Activated naive CD4-positive, alpha-beta T cell treated with anti-CD3 and anti-CD28 coated beads for 36 hours (primary cell): ENCODE data around the gene CCDC141. TPM values are rescaled to one million over a fixed set of nuclear protein-coding genes. Genes with fewer than 3 reads are reported as not detected.
"Not testable (repeated sequence)": the region's sequence is repeated elsewhere in the genome, so short reads cannot be mapped to it uniquely, and the experiment has no call there.

Source experiments
- CTCF ChIA-PET: fragments of 350-600 bp; sonication (Branson Sonifier 250); formaldehyde crosslinking; loops from one replicate; lab custom pipeline; 2021; ENCODE audit warnings: antibody characterized with exemption; lab: Charles Lee
- DNase-seq: peaks from one replicate; pipeline ENCODE4 v3.0.0-alpha.2; 2020
- H3K27ac Mint-ChIP-seq: one replicate; pipeline ENCODE4 v1.8.0; 2021; ENCODE audit warnings: mild to moderate bottlenecking, mixed read lengths
- H3K27me3 Mint-ChIP-seq: one replicate; pipeline ENCODE4 v1.8.0; 2021; ENCODE audit warnings: low read depth, mixed read lengths
- H3K36me3 Mint-ChIP-seq: one replicate; pipeline ENCODE4 v1.8.0; 2021; ENCODE audit warnings: low read depth, mixed read lengths
- H3K4me1 Mint-ChIP-seq: one replicate; pipeline ENCODE4 v1.8.0; 2021; ENCODE audit warnings: low read depth, mixed read lengths
- H3K4me3 Mint-ChIP-seq: one replicate; pipeline ENCODE4 v1.8.0; 2021; ENCODE audit warnings: mild to moderate bottlenecking, moderate library complexity, mixed read lengths
- H3K9me3 Mint-ChIP-seq: one replicate; pipeline ENCODE4 v1.8.0; 2021; ENCODE audit warnings: mixed read lengths
- intact Hi-C: fragments of 100-400 bp; cut with micrococcal nuclease; formaldehyde crosslinking; loops from one replicate; pipeline ENCODE4 v1.15.1; 2023
- total RNA-seq, 2 experiments: library from RNA; stranded (reverse); gene quantifications; one replicate each; pipeline ENCODE4 v1.2.3, GENCODE V29; 2021

CCDC141 gene
- total RNA-seq, 2 experiments from 2014 or later, result 2.6 to 4.6 TPM

GRCh38 chr2:179059026-179059700, 9.2 kb upstream of the CCDC141 start:
- Mint-ChIP-seq H3K4me3 (no peak overlapping the region), H3K27me3 (no peaks in the 10 kb centered on the region), H3K9me3 (peaks cover 1% of the 10 kb centered on the region), H3K4me1 (peaks cover 2% of the 10 kb centered on the region), H3K36me3 (no peaks in the 10 kb centered on the region), H3K27ac (no peak overlapping the region)
- intact Hi-C loops, result no loop called here
- CTCF ChIA-PET, result interaction anchor here (0.7 to 1.3 kb wide), 4 partner anchors 9 to 264 kb away, joined by 3 to 6 read pairs (median 4); partner anchors contain the start of gene CCDC141
- no peak for DNase-seq

- DNase-seq, result no peak
- CTCF ChIA-PET, result no interaction called here
- intact Hi-C loops, result no loop called here
- H3K27ac Mint-ChIP-seq, result no peak overlapping the region
- peaks cover 2% of the 10 kb centered on the region for H3K4me1 Mint-ChIP-seq
- no peaks in the 10 kb centered on the region for H3K27me3 Mint-ChIP-seq
- no peaks in the 10 kb centered on the region for H3K36me3 Mint-ChIP-seq
- H3K9me3 Mint-ChIP-seq, result peaks cover 1% of the 10 kb centered on the region
- H3K4me3 Mint-ChIP-seq, result no peak overlapping the region
These were observed 7.8 kb upstream of the CCDC141 start for GRCh38 chr2:179057737-179058136.

- H3K4me3 Mint-ChIP-seq, DNase-seq, H3K36me3 Mint-ChIP-seq, H3K27me3 Mint-ChIP-seq, H3K9me3 Mint-ChIP-seq, CTCF ChIA-PET, intact Hi-C loops, H3K27ac Mint-ChIP-seq: not testable (repeated sequence)
- peaks cover 20% of the 10 kb centered on the region for H3K4me1 Mint-ChIP-seq
These were observed 3.6 kb upstream of the CCDC141 start for GRCh38 chr2:179053568-179053967.

DNA sequence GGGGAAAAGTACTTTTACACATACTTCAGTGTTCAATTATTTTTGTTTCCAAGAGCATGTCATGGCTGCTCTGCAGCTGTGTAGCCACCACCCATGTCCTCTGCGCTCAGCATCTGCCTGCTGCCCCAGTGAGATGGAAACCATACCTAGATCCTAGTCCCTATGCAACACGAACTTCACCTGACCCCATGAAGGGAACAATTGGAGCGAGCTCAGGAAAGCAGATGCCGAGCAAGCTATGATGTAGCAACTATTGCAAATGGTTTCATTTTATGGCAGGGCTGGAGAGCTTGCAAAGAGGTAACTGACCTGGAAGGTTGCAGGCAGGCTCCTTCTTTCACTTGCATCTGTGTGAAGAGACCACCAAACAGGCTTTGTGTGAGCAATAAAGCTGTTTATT, 1.3 kb upstream of the CCDC141 start:
- no peaks in the 10 kb centered on the region for H3K27me3 Mint-ChIP-seq
- intact Hi-C loops, result no loop called here
- H3K4me3 Mint-ChIP-seq, result no peak overlapping the region
- H3K9me3 Mint-ChIP-seq, result no peaks in the 10 kb centered on the region
- DNase-seq, result no peak
- no peak overlapping the region for H3K27ac Mint-ChIP-seq
- peaks cover 2% of the 10 kb centered on the region for H3K36me3 Mint-ChIP-seq
- H3K4me1 Mint-ChIP-seq, result peaks cover 42% of the 10 kb centered on the region
- CTCF ChIA-PET, result interaction anchor here (1.3 to 4.1 kb wide), 2 partner anchors 32 to 78 kb away, joined by 3 to 11 read pairs; no protein-coding TSS in a partner anchor

- CTCF ChIA-PET, result interaction anchor here (1.3 to 4.1 kb wide), 2 partner anchors 31 to 79 kb away, joined by 3 to 11 read pairs; no protein-coding TSS in a partner anchor
- intact Hi-C loops, result no loop called here
- Mint-ChIP-seq H3K36me3 (peaks cover 4% of the 10 kb centered on the region), H3K9me3 (no peaks in the 10 kb centered on the region), H3K27me3 (no peaks in the 10 kb centered on the region), H3K27ac (no peak overlapping the region), H3K4me1 (peaks cover 47% of the 10 kb centered on the region), H3K4me3 (no peak overlapping the region)
- no peak for DNase-seq
These were observed 818 bp upstream of the CCDC141 start for GRCh38 chr2:179050755-179051154.

GRCh38 chr2:179049203-179049545, 763 bp downstream of the CCDC141 start:
- CTCF ChIA-PET, result interaction anchor here (1.4 to 4.1 kb wide), 4 partner anchors 9 to 80 kb away, joined by 3 to 11 read pairs (median 6); no protein-coding TSS in a partner anchor
- intact Hi-C loops, result loop anchor here (1.0 to 5.0 kb wide), 6 partner anchors 12 to 537 kb away; partner anchors contain the start of gene SESTD1
- H3K4me3 Mint-ChIP-seq, result peak overlapping the region; percentile 86
- peak overlapping the region; percentile 48 for H3K27ac Mint-ChIP-seq
- peaks cover 61% of the 10 kb centered on the region for H3K4me1 Mint-ChIP-seq
- H3K27me3 Mint-ChIP-seq, result no peaks in the 10 kb centered on the region
- no peaks in the 10 kb centered on the region for H3K9me3 Mint-ChIP-seq
- peaks cover 9% of the 10 kb centered on the region for H3K36me3 Mint-ChIP-seq
- DNase-seq, result peak; percentile 28

- peak overlapping the region; percentile 86 for H3K4me3 Mint-ChIP-seq
- H3K27me3 Mint-ChIP-seq, result no peaks in the 10 kb centered on the region
- H3K36me3 Mint-ChIP-seq, result peaks cover 16% of the 10 kb centered on the region
- no peaks in the 10 kb centered on the region for H3K9me3 Mint-ChIP-seq
- H3K4me1 Mint-ChIP-seq, result peaks cover 71% of the 10 kb centered on the region
- DNase-seq, result no peak
- CTCF ChIA-PET, result no interaction called here
- intact Hi-C loops, result loop anchor here (5.0 kb wide), 3 partner anchors 189 to 536 kb away; partner anchors contain the start of gene SESTD1
- peak overlapping the region; percentile 61 for H3K27ac Mint-ChIP-seq
These were observed 1.8 kb downstream of the CCDC141 start for GRCh38 chr2:179048099-179048498.

- H3K36me3 Mint-ChIP-seq, result peaks cover 17% of the 10 kb centered on the region
- H3K27ac Mint-ChIP-seq, result peak overlapping the region; percentile 18
- H3K27me3 Mint-ChIP-seq, H3K9me3 Mint-ChIP-seq, DNase-seq, H3K4me3 Mint-ChIP-seq: not testable (repeated sequence)
- intact Hi-C loops, result loop anchor here (5.0 kb wide), 3 partner anchors 192 to 533 kb away; partner anchors contain the start of gene SESTD1
- peaks cover 75% of the 10 kb centered on the region for H3K4me1 Mint-ChIP-seq
- CTCF ChIA-PET, result interaction anchor here (0.6 kb wide), 1 partner anchor 152 kb away, joined by 4 read pairs; no protein-coding TSS in a partner anchor
These were observed 4.3 kb downstream of the CCDC141 start for GRCh38 chr2:179045602-179046001.

DNA sequence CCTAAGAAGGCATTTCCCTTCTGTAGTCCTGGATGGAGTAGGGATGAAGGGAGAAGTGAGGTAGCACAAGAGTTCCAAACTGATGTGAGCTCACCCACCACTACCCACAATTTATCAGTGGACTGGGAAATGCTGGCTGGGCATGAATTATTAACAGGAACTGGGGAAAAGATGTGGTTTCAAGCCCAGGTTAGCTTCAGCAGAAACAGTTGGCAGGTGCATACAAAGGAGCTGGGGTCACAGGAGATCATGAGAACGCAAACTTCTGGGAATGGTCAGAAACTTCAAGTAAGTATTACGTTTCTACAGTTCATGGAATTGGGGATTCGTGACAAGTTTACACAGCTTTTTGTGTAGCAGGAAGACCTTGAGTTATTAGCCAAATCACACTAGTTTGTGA, 5.4 kb downstream of the CCDC141 start:
- H3K27ac Mint-ChIP-seq, result no peak overlapping the region
- CTCF ChIA-PET, result interaction anchor here (2.4 kb wide), 1 partner anchor 10 kb away, joined by 7 read pairs; no protein-coding TSS in a partner anchor
- H3K36me3 Mint-ChIP-seq, result peaks cover 18% of the 10 kb centered on the region
- no peak for DNase-seq
- H3K27me3 Mint-ChIP-seq, result no peaks in the 10 kb centered on the region
- peaks cover 67% of the 10 kb centered on the region for H3K4me1 Mint-ChIP-seq
- H3K9me3 Mint-ChIP-seq, result no peaks in the 10 kb centered on the region
- H3K4me3 Mint-ChIP-seq, result no peak overlapping the region
- intact Hi-C loops, result loop anchor here (1.0 kb wide), 1 partner anchor 12 kb away; no protein-coding TSS in a partner anchor

GRCh38 chr2:179037807-179038206, 12.1 kb downstream of the CCDC141 start:
- Mint-ChIP-seq H3K9me3 (peaks cover 5% of the 10 kb centered on the region), H3K4me3 (no peak overlapping the region), H3K27ac (no peak overlapping the region), H3K36me3 (peaks cover 7% of the 10 kb centered on the region), H3K27me3 (no peaks in the 10 kb centered on the region), H3K4me1 (peaks cover 34% of the 10 kb centered on the region)
- intact Hi-C loops, result loop anchor here (1.0 to 10.0 kb wide), 3 partner anchors 11 to 967 kb away; partner anchors contain the start of genes CWC22 and RBM45
- CTCF ChIA-PET, result no interaction called here
- no peak for DNase-seq

DNA sequence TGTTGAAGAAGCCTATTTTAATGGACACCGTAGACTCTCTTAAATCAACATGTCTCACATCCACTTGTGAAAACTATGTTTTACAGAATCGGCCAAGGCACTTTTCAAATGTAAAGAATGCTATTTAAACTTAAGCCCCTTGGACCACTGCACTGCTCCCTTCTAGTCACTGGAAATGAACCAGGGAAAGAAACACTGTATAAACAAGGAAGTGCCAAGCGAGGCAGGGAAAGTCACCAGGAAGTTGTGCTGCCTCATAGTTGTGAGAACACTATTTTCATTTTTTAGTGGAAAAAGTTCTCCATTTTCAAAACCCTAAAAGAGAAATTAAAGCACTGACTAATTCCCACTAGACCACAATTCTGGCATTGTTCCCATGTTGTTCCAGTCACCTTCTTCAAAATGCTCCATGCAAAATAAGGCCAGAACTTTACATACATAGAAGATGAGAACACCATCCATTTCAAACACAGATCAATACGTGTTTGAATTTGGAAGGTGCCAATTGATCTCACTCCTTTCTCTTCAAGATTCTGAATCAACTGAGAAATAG, 13.5 kb downstream of the CCDC141 start:
- Mint-ChIP-seq H3K4me3 (no peak overlapping the region), H3K36me3 (peaks cover 6% of the 10 kb centered on the region), H3K27ac (no peak overlapping the region), H3K4me1 (peaks cover 40% of the 10 kb centered on the region), H3K9me3 (peaks cover 5% of the 10 kb centered on the region), H3K27me3 (no peaks in the 10 kb centered on the region)
- CTCF ChIA-PET, result no interaction called here
- DNase-seq, result no peak
- intact Hi-C loops, result loop anchor here (10.0 kb wide), 2 partner anchors 922 to 968 kb away; partner anchors contain the start of genes CWC22 and RBM45

GRCh38 chr2:179031731-179032408, 18.1 kb downstream of the CCDC141 start:
- DNase-seq, result peak; percentile 71
- CTCF ChIA-PET, result interaction anchor here (0.7 to 1.7 kb wide), 9 partner anchors 9 to 520 kb away, joined by 3 to 9 read pairs (median 3); partner anchors contain the start of gene CCDC141
- Mint-ChIP-seq H3K4me1 (peaks cover 32% of the 10 kb centered on the region), H3K27ac (peak overlapping the region; percentile 87), H3K9me3 (peaks cover 15% of the 10 kb centered on the region), H3K27me3 (no peaks in the 10 kb centered on the region), H3K36me3 (peaks cover 19% of the 10 kb centered on the region), H3K4me3 (peak overlapping the region; percentile 61)
- intact Hi-C loops, result loop anchor here (1.0 to 10.0 kb wide), 12 partner anchors 12 to 973 kb away; partner anchors contain the start of genes CWC22, PJVK, PRKRA and RBM45
